Stimulated activated CD4-positive, alpha-beta T cell treated with anti-CD3 and anti-CD28 coated beads, Interleukin-15, amount 100 ng/mL, for 24 hours (primary cell): Measurements from ENCODE around the gene KCNJ3.

Experiments
- DNase-seq: peaks from one replicate; pipeline ENCODE4 v3.0.0-alpha.2; 2020

The KCNJ3 gene

GRCh38 chr2:154698296-154698720, at the start of gene KCNJ3:
Gene KCNJ3 (plus strand): TSS chr2:154698695. CDS start chr2:154698776, 81 bp downstream.
- no peak for DNase-seq

- no peak for DNase-seq
Measured at GRCh38 chr2:154655499-154655898, 43.0 kb upstream of the KCNJ3 start.

- DNase-seq: no peak
Measured at GRCh38 chr2:154658854-154659253, 39.6 kb upstream of the KCNJ3 start.

GRCh38 chr2:154664248-154664647, 34.2 kb upstream of the KCNJ3 start:
- no peak for DNase-seq

- DNase-seq: no peak
Measured at GRCh38 chr2:154670083-154670482, 28.4 kb upstream of the KCNJ3 start.

- DNase-seq: no peak
Measured at GRCh38 chr2:154673694-154674093, 24.8 kb upstream of the KCNJ3 start.

- DNase-seq: no peak
Measured at GRCh38 chr2:154677401-154677800, 21.1 kb upstream of the KCNJ3 start.

- no peak for DNase-seq
Measured at GRCh38 chr2:154681741-154682140, 16.8 kb upstream of the KCNJ3 start.

- DNase-seq: no peak
Measured at GRCh38 chr2:154686162-154686561, 12.3 kb upstream of the KCNJ3 start.

GRCh38 chr2:154688373-154688772, 10.1 kb upstream of the KCNJ3 start:
- no peak for DNase-seq

GRCh38 chr2:154689158-154689557, 9.3 kb upstream of the KCNJ3 start:
- DNase-seq: no peak

- no peak for DNase-seq
Measured at GRCh38 chr2:154692927-154693326, 5.6 kb upstream of the KCNJ3 start.

GRCh38 chr2:154693741-154694340, 4.7 kb upstream of the KCNJ3 start:
- DNase-seq: no peak

GRCh38 chr2:154694881-154695280, 3.6 kb upstream of the KCNJ3 start:
- no peak for DNase-seq

- no peak for DNase-seq
Measured at GRCh38 chr2:154696369-154696768, 2.1 kb upstream of the KCNJ3 start.

- DNase-seq: no peak
Measured at GRCh38 chr2:154696810-154697417, 1.6 kb upstream of the KCNJ3 start.

- no peak for DNase-seq
Measured at GRCh38 chr2:154697418-154698252, 860 bp upstream of the KCNJ3 start.

- no peak for DNase-seq
Measured at GRCh38 chr2:154698721-154699574, 453 bp downstream of the KCNJ3 start.

- DNase-seq: no peak
Measured at GRCh38 chr2:154699575-154699930, 1.1 kb downstream of the KCNJ3 start.

- no peak for DNase-seq
Measured at GRCh38 chr2:154700136-154700535, 1.6 kb downstream of the KCNJ3 start.

- no peak for DNase-seq
Measured at GRCh38 chr2:154704991-154705390, 6.5 kb downstream of the KCNJ3 start.

GRCh38 chr2:154706660-154707059, 8.2 kb downstream of the KCNJ3 start:
- DNase-seq: no peak

GRCh38 chr2:154707994-154708575, 9.6 kb downstream of the KCNJ3 start:
- DNase-seq: no peak
